NCI-H146 (cell line): Measurements from ENCODE around the gene MDM2.

Experiments
- DNase-seq: peaks from one replicate; lab custom pipeline; 2025; lab: John Stamatoyannopoulos, UW

The MDM2 gene

DNA sequence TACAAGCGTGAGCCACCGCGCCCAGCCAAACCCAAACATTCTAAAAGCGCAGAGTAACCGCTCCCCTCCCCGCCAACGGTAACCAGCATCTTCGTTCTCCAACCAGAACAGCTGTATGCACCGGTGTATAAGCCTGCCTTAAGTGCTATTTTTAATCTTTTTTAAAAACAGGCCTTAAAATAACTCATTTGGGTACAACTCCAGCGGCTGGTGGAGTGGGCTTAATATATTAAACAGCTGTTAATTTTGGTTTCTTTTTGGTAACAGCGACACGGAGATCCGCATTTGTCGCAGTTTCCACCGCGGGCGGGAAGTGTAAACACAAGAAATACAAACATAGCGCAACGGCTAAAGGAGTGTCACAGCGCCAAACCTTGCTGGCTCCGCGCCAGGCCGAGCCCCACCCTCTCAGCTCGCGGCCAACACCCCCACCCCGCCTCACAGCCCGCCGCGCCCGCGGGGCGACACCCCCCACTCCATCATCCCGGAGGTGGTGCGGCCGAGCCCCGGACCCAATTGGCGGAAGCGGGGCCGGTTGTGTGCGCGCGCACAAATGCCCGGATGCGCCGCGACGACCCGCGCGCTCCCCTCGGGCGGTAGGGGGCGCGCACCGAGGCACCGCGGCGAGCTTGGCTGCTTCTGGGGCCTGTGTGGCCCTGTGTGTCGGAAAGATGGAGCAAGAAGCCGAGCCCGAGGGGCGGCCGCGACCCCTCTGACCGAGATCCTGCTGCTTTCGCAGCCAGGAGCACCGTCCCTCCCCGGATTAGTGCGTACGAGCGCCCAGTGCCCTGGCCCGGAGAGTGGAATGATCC is at the start of gene MDM2:
Gene MDM2, plus strand, starts transcription at position 602 of the 812 bp plus-strand sequence. CDS start 301 bp downstream, outside the sequence.
- DNase-seq, result peak; percentile 96

DNA sequence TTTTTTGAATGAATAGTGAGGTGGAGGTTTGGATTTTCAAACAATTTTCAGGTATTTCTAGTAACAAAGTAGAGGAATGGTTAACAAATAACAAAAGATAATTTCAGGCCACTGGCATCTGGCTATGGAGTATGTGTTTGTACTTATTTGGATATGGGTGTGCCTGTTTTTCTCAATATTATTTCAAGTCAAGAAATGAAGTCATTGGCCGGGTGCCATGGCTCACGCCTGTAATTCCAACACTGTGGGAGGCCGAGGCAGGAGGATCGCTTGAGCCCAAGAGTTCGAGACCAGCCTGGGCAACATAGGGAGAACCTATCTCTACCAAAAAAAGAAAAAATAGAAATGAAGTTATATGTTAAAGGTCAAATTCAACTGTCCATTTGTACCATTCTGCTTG is 48.1 kb upstream of the MDM2 start:
- no peak for DNase-seq

DNA sequence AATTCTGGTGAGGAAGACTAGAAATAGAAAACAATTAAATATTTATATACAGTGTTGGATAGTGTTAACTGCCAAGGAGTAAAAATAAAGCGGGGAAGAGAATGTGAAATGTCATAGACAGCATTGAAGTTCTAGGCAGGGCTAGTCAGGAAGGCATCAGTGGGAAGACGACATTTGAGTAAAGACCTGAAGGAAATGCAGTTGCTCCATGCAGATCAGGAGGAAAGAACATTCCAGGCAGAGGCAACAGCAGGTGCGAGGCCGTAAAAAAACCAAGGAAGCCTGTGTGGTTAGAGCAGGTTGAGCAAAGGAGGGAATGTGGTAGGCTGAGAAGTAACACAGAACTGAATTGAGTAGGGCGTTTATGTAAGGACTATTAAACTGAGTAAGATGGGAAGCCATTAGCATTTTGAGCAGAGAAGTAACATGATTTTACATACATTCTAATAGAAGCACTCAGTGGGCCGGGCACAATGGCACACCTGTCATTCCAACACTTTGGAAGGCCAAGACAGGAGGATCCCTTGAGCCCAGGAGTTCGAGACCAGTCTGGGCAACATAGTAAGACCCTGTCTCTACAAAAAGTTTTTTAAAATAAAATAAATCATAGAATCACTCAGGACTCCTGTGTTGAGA is 47.1 kb upstream of the MDM2 start:
- DNase-seq, result no peak

DNA sequence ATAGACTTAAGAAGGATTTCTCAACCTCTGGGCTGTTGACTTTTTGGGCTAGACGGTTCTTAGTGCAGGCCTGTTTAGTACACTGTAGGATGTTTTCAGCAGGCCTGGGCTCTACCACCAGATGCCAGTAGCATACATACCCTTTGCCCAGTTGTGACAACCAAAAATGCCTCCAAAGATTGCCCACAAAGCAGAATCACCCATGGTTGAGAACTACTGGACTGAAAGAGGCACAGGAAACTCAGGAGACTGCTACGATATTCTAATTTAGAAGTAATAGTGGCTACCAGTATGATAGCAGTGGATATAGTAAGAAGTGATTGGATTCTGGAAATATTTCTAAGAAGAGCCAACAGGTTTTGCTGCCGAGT is 46.5 kb upstream of the MDM2 start:
- DNase-seq, result no peak

DNA sequence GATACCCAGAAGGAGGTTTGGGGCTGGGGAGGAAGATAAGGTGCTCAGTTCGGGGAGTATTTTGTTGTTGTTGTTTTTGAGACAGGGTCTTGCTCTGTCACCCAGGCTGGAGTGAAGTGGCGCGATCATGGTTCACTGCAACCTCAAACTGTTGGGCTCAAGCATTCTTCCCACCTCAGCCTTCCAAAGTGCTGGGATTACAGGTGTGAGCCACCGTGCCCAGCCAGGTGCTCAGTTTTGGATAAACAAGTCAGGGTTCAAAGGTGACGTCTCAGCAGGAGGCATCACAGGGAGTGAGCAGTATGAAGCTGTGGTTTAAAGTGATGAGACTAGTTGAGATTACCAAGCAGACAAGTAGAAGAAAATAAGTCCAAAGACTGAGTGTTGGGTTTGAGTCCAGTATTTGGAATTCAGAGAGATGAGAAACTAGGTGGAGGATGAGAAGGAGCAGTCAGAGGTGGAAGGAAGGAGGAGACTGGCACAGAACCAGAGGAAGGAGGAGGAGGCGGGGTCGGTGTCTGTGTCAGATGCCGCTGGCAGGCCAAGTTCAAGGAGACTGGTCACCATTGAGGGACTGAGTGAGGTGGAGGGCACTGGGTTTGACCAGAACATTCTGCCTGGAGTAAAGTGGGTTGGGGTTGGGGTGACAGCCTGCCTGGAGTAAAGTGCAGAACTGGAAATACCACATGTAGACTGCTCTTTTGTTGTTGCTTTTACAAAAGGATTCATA is 45.9 kb upstream of the MDM2 start:
- DNase-seq, result no peak

DNA sequence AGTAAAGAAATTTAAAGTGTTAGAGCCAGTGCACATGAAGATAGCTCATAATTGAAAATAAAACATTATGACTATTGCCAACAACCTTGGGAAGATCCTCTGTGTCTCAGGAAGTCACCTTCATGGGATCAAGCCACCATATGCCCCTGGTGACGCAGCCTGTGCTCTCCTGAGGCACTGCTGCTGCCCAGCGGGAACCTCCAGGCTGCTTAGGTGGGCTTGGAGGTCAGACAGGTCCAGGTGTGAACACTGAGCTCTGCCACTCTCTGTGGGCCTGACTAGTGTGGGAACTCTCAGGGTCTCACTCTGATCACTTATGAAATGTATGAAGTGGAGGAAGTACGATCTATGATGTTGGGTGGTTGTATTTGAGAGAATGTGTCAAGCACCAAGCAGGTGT is 45.3 kb upstream of the MDM2 start:
- no peak for DNase-seq

- DNase-seq, result no peak
Observed at GRCh38 chr12:68765696-68766095, 42.3 kb upstream of the MDM2 start.

GRCh38 chr12:68766646-68767045 is 41.3 kb upstream of the MDM2 start:
- no peak for DNase-seq

GRCh38 chr12:68767191-68767590 is 40.8 kb upstream of the MDM2 start:
- DNase-seq, result no peak

DNA sequence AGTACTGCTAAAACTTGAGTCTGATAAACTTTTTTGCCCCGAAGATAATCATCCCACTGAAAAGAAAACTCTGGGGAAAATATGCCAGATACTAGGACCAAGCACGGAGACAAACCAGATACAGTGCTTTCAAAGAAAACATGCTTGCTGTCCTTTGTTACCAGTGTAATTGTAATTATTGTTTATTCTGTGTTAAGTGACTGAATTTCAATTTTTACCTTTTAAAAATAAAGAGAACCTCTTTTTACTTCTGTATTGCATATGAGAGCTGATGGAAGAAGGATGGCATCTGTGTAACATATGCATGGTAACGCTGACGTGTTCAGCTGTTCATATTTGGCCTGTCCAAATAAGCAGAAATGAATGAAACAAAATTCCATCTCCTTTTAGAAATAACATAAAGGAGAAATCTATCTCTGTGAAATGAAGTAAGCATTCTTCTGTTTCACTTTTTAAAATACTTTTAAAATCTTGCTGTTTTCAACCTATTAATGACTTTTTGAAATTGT is 39.5 kb upstream of the MDM2 start:
- no peak for DNase-seq

DNA sequence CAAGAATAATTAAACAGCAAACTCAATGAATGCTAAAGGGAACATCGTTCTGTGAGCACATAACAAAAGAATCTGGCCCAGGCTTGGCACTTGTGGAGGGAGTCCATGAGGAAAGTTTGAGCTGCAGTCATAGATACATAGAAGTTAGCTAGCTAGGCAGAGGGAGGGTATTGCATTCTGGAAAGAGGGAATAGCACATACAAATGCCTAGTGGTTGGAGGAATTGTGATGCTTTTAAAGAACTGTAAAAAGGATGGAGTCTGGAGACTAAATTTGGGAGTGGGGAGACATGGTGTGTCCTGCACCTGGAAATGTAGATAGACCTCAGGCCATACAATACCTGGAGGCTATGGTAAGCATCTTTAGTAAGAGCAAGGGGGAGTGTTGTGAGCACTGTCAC is 38.0 kb upstream of the MDM2 start:
- no peak for DNase-seq

- no peak for DNase-seq
Observed at GRCh38 chr12:68771223-68771925, 36.6 kb upstream of the MDM2 start.

DNA sequence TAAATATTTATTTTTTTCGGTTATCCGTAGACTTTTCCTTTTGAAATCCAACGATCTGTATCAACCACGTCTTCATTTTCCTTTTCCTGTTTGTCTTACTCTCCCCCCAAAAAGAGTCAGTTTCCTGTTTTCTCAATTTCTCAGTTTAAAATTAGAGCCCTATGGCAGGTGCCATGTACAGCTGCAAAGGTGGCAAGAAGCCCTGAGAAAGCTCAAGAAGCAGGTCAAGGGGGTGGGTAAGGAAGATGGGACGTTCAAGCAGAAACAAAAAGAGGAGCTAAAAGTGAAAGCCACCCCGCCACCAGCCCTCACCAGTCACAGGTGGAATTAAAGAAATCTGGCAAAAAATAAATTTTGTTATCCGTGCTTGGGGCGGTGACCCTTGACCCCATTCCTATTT is 35.3 kb upstream of the MDM2 start:
- no peak for DNase-seq

GRCh38 chr12:68773582-68773981 is 34.4 kb upstream of the MDM2 start:
- DNase-seq, result no peak

DNA sequence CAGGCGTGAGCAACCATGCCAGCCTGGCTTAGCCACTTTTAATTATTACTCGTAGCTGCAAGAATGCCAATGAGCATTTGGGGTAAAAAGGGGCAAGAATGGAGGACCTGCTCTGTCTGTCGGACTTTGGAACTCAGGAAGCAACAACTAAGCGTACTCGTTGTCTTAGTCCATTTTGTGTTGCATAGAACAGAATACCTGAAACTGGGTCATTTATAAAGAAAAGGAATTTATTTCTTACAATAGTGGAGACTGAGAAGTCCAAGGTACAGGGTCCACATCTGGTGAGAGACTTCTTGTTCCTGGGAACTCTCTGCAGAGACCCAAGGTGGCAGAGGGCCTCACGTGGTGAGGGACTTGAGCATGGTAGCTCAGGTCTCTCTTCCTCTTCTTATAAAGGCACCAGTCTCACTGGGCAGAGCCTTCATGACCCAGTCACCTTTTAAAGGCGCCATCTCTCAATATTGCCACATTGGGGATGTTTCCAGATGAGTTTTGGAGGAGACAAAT is 32.8 kb upstream of the MDM2 start:
- no peak for DNase-seq

DNA sequence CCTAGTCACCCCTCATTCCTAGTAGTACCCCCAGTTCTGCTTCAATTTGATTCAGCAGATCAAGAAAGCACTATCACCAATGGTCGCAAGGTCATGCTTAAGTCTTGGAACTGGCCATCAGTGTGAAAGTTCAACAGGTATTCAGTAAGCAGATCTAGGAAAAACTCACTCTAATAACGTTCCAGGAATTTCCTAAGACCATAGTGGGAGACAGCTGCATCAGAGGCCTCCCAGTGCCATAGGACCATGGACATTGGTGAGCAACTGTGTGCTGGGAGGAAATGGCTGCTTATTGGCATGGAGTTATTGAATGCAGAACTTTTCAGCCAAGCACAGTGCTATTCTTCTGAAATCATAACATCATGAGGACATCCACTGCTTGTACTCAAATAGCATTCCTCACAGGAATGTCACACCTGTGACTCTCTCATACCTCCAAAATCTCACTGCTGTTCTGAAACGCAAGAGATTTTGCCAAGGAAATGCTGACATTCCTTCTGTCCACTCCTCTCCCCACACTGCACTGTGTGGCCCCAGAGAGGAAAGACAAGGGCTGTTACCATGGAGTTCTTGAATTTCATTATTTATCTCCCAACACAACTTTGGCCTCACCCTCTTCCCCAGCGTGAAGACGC is 30.9 kb upstream of the MDM2 start:
- DNase-seq, result no peak

DNA sequence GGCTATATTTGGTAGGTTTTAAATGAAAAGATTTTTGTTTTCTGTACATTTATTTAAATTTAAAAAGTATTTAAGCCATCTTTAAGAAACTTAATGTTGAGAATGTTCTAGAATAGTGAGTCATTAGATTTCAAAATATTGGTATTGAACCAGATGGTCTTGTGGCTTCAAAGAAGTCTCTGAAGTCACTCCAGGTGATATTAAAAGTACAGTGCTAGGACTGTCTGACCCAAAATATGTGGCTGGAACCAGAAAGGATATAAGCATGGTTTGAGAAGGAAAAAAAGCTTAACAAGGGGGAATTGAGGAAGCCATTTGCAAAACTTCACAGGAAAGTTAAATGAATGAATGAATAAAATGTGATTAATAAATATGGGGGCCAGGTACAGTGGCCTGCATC is 28.7 kb upstream of the MDM2 start:
- no peak for DNase-seq

DNA sequence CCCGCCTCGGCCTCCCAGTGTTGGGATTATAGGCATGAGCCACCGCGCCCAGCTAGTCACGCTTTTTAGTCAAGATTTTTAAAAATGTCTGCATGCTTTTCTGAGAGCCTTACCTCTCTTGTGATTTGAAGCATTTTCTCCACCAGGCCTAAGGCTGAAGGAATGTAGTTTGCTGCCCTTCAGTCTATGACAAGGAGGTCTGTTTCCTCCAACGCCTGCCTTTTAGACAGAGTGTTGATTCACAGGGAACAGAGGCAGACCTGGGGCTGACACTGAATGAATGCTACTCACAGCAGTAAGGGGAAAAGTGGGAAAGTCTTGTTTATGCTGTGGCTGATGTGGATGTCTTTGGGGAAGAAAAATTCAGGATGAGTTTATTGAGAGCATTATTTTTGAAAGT is 27.2 kb upstream of the MDM2 start:
- no peak for DNase-seq

GRCh38 chr12:68781728-68782127 is 26.2 kb upstream of the MDM2 start:
- no peak for DNase-seq

- no peak for DNase-seq
Observed at GRCh38 chr12:68784015-68784414, 24.0 kb upstream of the MDM2 start.

- DNase-seq, result no peak
Observed at GRCh38 chr12:68785358-68785757, 22.6 kb upstream of the MDM2 start.

GRCh38 chr12:68785823-68786222 is 22.2 kb upstream of the MDM2 start:
- no peak for DNase-seq
